ENCODE data around the gene FNIP2.

DNA sequence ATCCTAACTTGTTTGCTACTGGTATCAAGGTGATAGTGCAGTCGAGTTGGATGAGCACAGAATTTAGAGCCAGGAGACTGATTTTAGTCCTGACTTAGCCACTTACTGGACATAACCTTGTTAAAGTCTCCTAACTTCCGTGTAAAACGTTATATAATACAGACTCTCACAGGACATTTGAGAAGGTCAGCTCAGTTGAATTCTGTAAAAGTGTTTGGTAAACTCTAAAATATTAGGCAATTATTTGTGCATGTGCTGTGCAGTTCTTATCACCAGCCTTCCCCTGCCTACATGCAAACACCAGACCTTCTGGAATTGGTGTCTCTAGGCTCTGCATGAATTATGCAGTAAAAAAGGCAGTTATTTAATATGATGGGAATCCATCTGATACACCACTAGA, 45.4 kb downstream of the FNIP2 start:
- TF ChIP-seq, protein P1, sequence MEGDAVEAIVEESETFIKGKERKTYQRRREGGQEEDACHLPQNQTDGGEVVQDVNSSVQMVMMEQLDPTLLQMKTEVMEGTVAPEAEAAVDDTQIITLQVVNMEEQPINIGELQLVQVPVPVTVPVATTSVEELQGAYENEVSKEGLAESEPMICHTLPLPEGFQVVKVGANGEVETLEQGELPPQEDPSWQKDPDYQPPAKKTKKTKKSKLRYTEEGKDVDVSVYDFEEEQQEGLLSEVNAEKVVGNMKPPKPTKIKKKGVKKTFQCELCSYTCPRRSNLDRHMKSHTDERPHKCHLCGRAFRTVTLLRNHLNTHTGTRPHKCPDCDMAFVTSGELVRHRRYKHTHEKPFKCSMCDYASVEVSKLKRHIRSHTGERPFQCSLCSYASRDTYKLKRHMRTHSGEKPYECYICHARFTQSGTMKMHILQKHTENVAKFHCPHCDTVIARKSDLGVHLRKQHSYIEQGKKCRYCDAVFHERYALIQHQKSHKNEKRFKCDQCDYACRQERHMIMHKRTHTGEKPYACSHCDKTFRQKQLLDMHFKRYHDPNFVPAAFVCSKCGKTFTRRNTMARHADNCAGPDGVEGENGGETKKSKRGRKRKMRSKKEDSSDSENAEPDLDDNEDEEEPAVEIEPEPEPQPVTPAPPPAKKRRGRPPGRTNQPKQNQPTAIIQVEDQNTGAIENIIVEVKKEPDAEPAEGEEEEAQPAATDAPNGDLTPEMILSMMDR (conservative IDR thresholded peaks at IDR 0.05 in 1 of 2, IDR thresholded peaks at IDR 0.05 in 1 of 2; ENCODE audit: low read depth in 1 of 2, low read length in 2 of 2) = no peak
- TF ChIP-seq EZH2 (IDR thresholded peaks at IDR 0.05; ENCODE audit: low read length, missing control alignments) = no peak
